Trophoblast cell (in vitro differentiated cells and primary cell): ENCODE results near the gene MKS1.

ENCODE experiments used
- DNase-seq, 2 donors: peaks; one replicate each; pipeline ENCODE4 v3.0.0-alpha.2; 2016
- H2AFZ ChIP-seq: 2 replicates; pipeline ENCODE4 v1.6.1; 2013; ENCODE audit warnings: low read length, moderate library complexity, mild to moderate bottlenecking; ENCODE audit not compliant: insufficient read depth, poor library complexity
- H2AK5ac ChIP-seq: 2 replicates; pipeline ENCODE4 v1.6.1; 2013; ENCODE audit warnings: mild to moderate bottlenecking, low read length
- H2BK120ac ChIP-seq: 2 replicates; pipeline ENCODE4 v1.6.1; 2013; ENCODE audit warnings: low read length, mild to moderate bottlenecking, moderate library complexity; ENCODE audit not compliant: insufficient read depth, poor library complexity
- H2BK12ac ChIP-seq: 2 replicates; pipeline ENCODE4 v1.6.1; 2013; ENCODE audit warnings: mild to moderate bottlenecking, low read length, moderate library complexity
- H2BK5ac ChIP-seq: 2 replicates; pipeline ENCODE4 v1.6.1; 2013; ENCODE audit warnings: low read length, low read depth, moderate library complexity, mild to moderate bottlenecking; ENCODE audit not compliant: poor library complexity
- H3K14ac ChIP-seq: 2 replicates; pipeline ENCODE4 v1.6.1; 2013; ENCODE audit warnings: mild to moderate bottlenecking, low read length
- H3K18ac ChIP-seq: 2 replicates; pipeline ENCODE4 v1.6.1; 2013; ENCODE audit warnings: mild to moderate bottlenecking, low read length
- H3K23ac ChIP-seq: 2 replicates; pipeline ENCODE4 v1.6.1; 2013; ENCODE audit warnings: low read length
- H3K27ac ChIP-seq: 2 replicates; pipeline ENCODE4 v1.5.1; 2013; ENCODE audit warnings: low read depth, mild to moderate bottlenecking, inconsistent platforms, low read length, moderate library complexity
- H3K27me3 ChIP-seq: 2 replicates; pipeline ENCODE4 v1.6.1; 2013; ENCODE audit warnings: inconsistent platforms, mild to moderate bottlenecking, low read length, moderate library complexity; ENCODE audit not compliant: insufficient read depth
- H3K36me3 ChIP-seq, 2 experiments: 1 replicate in 1 of 2; 2 replicates in 1 of 2; pipeline ENCODE4 v1.6.1; 2013; ENCODE audit warnings: low read length in 2 of 2, mild to moderate bottlenecking in 2 of 2, moderate library complexity in 1 of 2; ENCODE audit not compliant: insufficient read depth in 2 of 2, control insufficient read depth in 1 of 2
- H3K4ac ChIP-seq: 2 replicates; pipeline ENCODE4 v1.6.1; 2013; ENCODE audit warnings: low read depth, mild to moderate bottlenecking, low read length, moderate library complexity
- H3K4me1 ChIP-seq, 2 experiments: 1 replicate in 1 of 2; 2 replicates in 1 of 2; pipeline ENCODE4 v1.6.1; 2013; ENCODE audit warnings: low read length in 2 of 2, mild to moderate bottlenecking in 2 of 2, moderate library complexity in 1 of 2; ENCODE audit not compliant: insufficient read depth in 2 of 2, control insufficient read depth in 1 of 2
- H3K4me2 ChIP-seq: 2 replicates; pipeline ENCODE4 v1.6.1; 2013; ENCODE audit warnings: inconsistent platforms, mild to moderate bottlenecking, low read length, moderate library complexity
- H3K4me3 ChIP-seq: 2 replicates; pipeline ENCODE4 v1.5.1; 2013; ENCODE audit warnings: mild to moderate bottlenecking, low read depth, low read length, inconsistent platforms
- H3K79me1 ChIP-seq: one replicate; pipeline ENCODE4 v1.6.1; 2013; ENCODE audit warnings: low read length
- H3K79me2 ChIP-seq: 2 replicates; pipeline ENCODE4 v1.6.1; 2013; ENCODE audit warnings: low read length, mild to moderate bottlenecking; ENCODE audit not compliant: control insufficient read depth, insufficient read depth, poor library complexity
- H3K9ac ChIP-seq: 2 replicates; pipeline ENCODE4 v1.6.1; 2013; ENCODE audit warnings: mild to moderate bottlenecking, low read length
- H3K9me3 ChIP-seq: 2 replicates; pipeline ENCODE4 v1.6.1; 2013; ENCODE audit warnings: low read depth, mild to moderate bottlenecking, control low read depth, inconsistent platforms, low read length; ENCODE audit not compliant: insufficient read depth
- H4K12ac ChIP-seq: 2 replicates; pipeline ENCODE4 v1.6.1; 2013; ENCODE audit warnings: low read depth, mild to moderate bottlenecking, low read length, moderate library complexity
- H4K8ac ChIP-seq: 2 replicates; pipeline ENCODE4 v1.6.1; 2013; ENCODE audit warnings: low read depth, mild to moderate bottlenecking, low read length, moderate library complexity
- H4K91ac ChIP-seq: one replicate; pipeline ENCODE4 v1.6.1; 2013; ENCODE audit warnings: low read depth, mild to moderate bottlenecking, low read length, moderate library complexity
- WGBS: extraction: QIAGEN DNeasy Blood & Tissue Kit; methylation state at CpG from one replicate; pipeline ENCODE4 v1.1.7; 2013; ENCODE audit warnings: missing lambda C conversion rate; ENCODE audit not compliant: insufficient read length, insufficient coverage; ENCODE audit errors: extremely low coverage; 5-methylcytosine and 5-hydroxymethylcytosine counted together

MKS1 gene

GRCh38 chr17:58265271-58265670 lies 46.2 kb upstream of the MKS1 start:
- no peak overlapping the region for H4K8ac ChIP-seq
- no peak overlapping the region for H3K23ac ChIP-seq
- no peak overlapping the region for H3K27ac ChIP-seq
- H2BK12ac ChIP-seq = no peak overlapping the region
- H3K18ac ChIP-seq = no peak overlapping the region
- H3K4me1 ChIP-seq = no peaks in the 10 kb centered on the region
- no peak overlapping the region for H3K4me2 ChIP-seq
- DNase-seq = no peak
- no peak overlapping the region for H3K4me3 ChIP-seq
- no peak overlapping the region for H2BK120ac ChIP-seq
- H3K79me2 ChIP-seq = no peaks in the 10 kb centered on the region
- H3K36me3 ChIP-seq = no peaks in the 10 kb centered on the region
- no peak overlapping the region for H4K91ac ChIP-seq
- no peak overlapping the region for H4K12ac ChIP-seq
- H3K4ac ChIP-seq = no peak overlapping the region
- H3K27me3 ChIP-seq = no peaks in the 10 kb centered on the region
- H2AFZ ChIP-seq = no peak overlapping the region
- no CpG with 5 or more reads among the region's 4 CpGs for WGBS
- no peak overlapping the region for H2AK5ac ChIP-seq
- H3K14ac ChIP-seq = no peak overlapping the region
- H3K9ac ChIP-seq = no peak overlapping the region
- H3K9me3 ChIP-seq = no peaks in the 10 kb centered on the region
- H2BK5ac ChIP-seq = no peak overlapping the region
- H3K79me1 ChIP-seq = no peaks in the 10 kb centered on the region

GRCh38 chr17:58264407-58265103 lies 45.5 kb upstream of the MKS1 start:
- H4K8ac ChIP-seq = no peak overlapping the region
- no peak overlapping the region for H4K12ac ChIP-seq
- H2AFZ ChIP-seq = no peak overlapping the region
- H2BK5ac ChIP-seq = no peak overlapping the region
- H3K79me2 ChIP-seq = no peaks in the 10 kb centered on the region
- no peak overlapping the region for H3K14ac ChIP-seq
- WGBS = no CpG with 5 or more reads among the region's 6 CpGs
- H3K27me3 ChIP-seq = no peaks in the 10 kb centered on the region
- H3K4ac ChIP-seq = no peak overlapping the region
- H2BK12ac ChIP-seq = no peak overlapping the region
- H2AK5ac ChIP-seq = no peak overlapping the region
- no peaks in the 10 kb centered on the region for H3K36me3 ChIP-seq
- no peak overlapping the region for H4K91ac ChIP-seq
- H3K9me3 ChIP-seq = no peaks in the 10 kb centered on the region
- no peak overlapping the region for H3K23ac ChIP-seq
- H3K18ac ChIP-seq = no peak overlapping the region
- no peak overlapping the region for H2BK120ac ChIP-seq
- no peak overlapping the region for H3K4me2 ChIP-seq
- no peak overlapping the region for H3K4me3 ChIP-seq
- H3K79me1 ChIP-seq = no peaks in the 10 kb centered on the region
- H3K27ac ChIP-seq = no peak overlapping the region
- DNase-seq = no peak
- no peak overlapping the region for H3K9ac ChIP-seq
- no peaks in the 10 kb centered on the region for H3K4me1 ChIP-seq

DNA sequence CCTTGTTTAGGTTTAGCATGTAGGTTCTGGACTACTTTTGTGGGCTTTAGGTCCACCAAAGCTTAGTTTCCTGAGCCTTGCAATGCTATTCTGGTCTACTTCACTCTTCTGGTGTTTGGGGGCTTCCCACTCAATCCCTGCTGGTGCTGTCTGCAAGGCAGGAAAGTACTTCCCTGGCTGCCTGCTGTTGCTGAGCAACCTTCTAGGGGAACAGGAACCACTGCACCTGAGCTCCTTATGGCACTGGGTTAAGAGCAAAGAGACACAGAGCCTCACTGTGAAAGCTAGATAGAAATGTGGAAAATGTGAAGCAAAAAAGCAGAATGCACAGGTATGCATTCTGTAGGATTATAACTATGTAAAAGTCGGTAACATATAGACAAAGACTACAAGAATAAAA lies 44.7 kb upstream of the MKS1 start:
- no peak overlapping the region for H3K4me2 ChIP-seq
- H4K12ac ChIP-seq = no peak overlapping the region
- no peaks in the 10 kb centered on the region for H3K27me3 ChIP-seq
- no peak overlapping the region for H3K18ac ChIP-seq
- H3K79me2 ChIP-seq = no peaks in the 10 kb centered on the region
- no peak overlapping the region for H2BK5ac ChIP-seq
- H3K36me3 ChIP-seq = no peaks in the 10 kb centered on the region
- no peak overlapping the region for H4K8ac ChIP-seq
- no CpG with 5 or more reads among the region's 1 CpG for WGBS
- H3K79me1 ChIP-seq = no peaks in the 10 kb centered on the region
- no peak overlapping the region for H3K14ac ChIP-seq
- H4K91ac ChIP-seq = no peak overlapping the region
- no peak overlapping the region for H3K4me3 ChIP-seq
- no peak overlapping the region for H3K23ac ChIP-seq
- H3K4me1 ChIP-seq = no peaks in the 10 kb centered on the region
- no peak overlapping the region for H3K9ac ChIP-seq
- no peak overlapping the region for H2AK5ac ChIP-seq
- H3K9me3 ChIP-seq = no peaks in the 10 kb centered on the region
- DNase-seq = no peak
- H3K27ac ChIP-seq = no peak overlapping the region
- no peak overlapping the region for H2BK12ac ChIP-seq
- no peak overlapping the region for H3K4ac ChIP-seq
- no peak overlapping the region for H2BK120ac ChIP-seq
- H2AFZ ChIP-seq = no peak overlapping the region

- WGBS = no CpG with 5 or more reads among the region's 11 CpGs
- Histone ChIP-seq H3K79me1 (no peaks in the 10 kb centered on the region), H2AK5ac (no peak overlapping the region), H3K4ac (no peak overlapping the region), H3K4me1 (no peaks in the 10 kb centered on the region), H3K36me3 (no peaks in the 10 kb centered on the region), H3K79me2 (no peaks in the 10 kb centered on the region), H2BK12ac (no peak overlapping the region), H3K4me2 (no peak overlapping the region), H4K12ac (no peak overlapping the region), H3K9ac (no peak overlapping the region), H4K8ac (no peak overlapping the region), H3K27me3 (no peaks in the 10 kb centered on the region), H3K18ac (no peak overlapping the region), H3K4me3 (no peak overlapping the region), H2BK120ac (no peak overlapping the region), H4K91ac (no peak overlapping the region), H2AFZ (no peak overlapping the region), H2BK5ac (no peak overlapping the region), H3K23ac (no peak overlapping the region), H3K14ac (no peak overlapping the region), H3K27ac (no peak overlapping the region), H3K9me3 (no peaks in the 10 kb centered on the region)
- no peak for DNase-seq
Observed at GRCh38 chr17:58262149-58262548, 43.1 kb upstream of the MKS1 start.
